Hindlimb muscle (tissue), 1 donor: ENCODE data around the gene GPS1. TPM values are rescaled to one million over a fixed set of nuclear protein-coding genes. Genes with fewer than 3 reads are reported as not detected.

Experiments used
- DNase-seq: peaks from one replicate; pipeline ENCODE4 v3.0.0-alpha.2; 2013
- polyA plus RNA-seq: library from polyadenylated mRNA; unstranded; fragments of 120-200 nt; gene quantifications from one replicate; pipeline ENCODE4 v1.2.1, GENCODE V29; 2013; ENCODE audit not compliant: insufficient read length

Gene GPS1
- polyA plus RNA-seq, result 84.4 TPM

- peak; percentile 74 for DNase-seq
These were observed at the start of gene GPS1, which contains the start of gene RFNG for GRCh38 chr17:82051776-82052637. Gene GPS1 (plus strand): TSS chr17:82051898. CDS start chr17:82051932, 34 bp downstream. Gene RFNG (minus strand): TSS chr17:82051811. CDS start chr17:82051766, 45 bp downstream.

- no peak for DNase-seq
These were observed 48.0 kb upstream of the GPS1 start for GRCh38 chr17:82003411-82004381.

- DNase-seq, result no peak
These were observed 46.9 kb upstream of the GPS1 start for GRCh38 chr17:82004517-82005455.

GRCh38 chr17:82005701-82006348, 45.9 kb upstream of the GPS1 start:
- no peak for DNase-seq

GRCh38 chr17:82006468-82007227, 45.0 kb upstream of the GPS1 start:
- no peak for DNase-seq

GRCh38 chr17:82007228-82007494, 44.5 kb upstream of the GPS1 start:
- no peak for DNase-seq

GRCh38 chr17:82007495-82008257, 44.0 kb upstream of the GPS1 start:
- no peak for DNase-seq

GRCh38 chr17:82008258-82008940, 43.3 kb upstream of the GPS1 start:
- DNase-seq, result no peak

GRCh38 chr17:82008941-82009405, 42.7 kb upstream of the GPS1 start:
- no peak for DNase-seq

GRCh38 chr17:82009413-82009812, 42.3 kb upstream of the GPS1 start:
- no peak for DNase-seq

GRCh38 chr17:82010575-82011525, 40.8 kb upstream of the GPS1 start:
- no peak for DNase-seq

- DNase-seq, result no peak
These were observed 40.0 kb upstream of the GPS1 start for GRCh38 chr17:82011617-82012187.

GRCh38 chr17:82012261-82012639, 39.4 kb upstream of the GPS1 start:
- no peak for DNase-seq

- DNase-seq, result no peak
These were observed 38.9 kb upstream of the GPS1 start for GRCh38 chr17:82012640-82013295.

GRCh38 chr17:82013341-82013740, 38.4 kb upstream of the GPS1 start:
- DNase-seq, result no peak

GRCh38 chr17:82013772-82014321, 37.9 kb upstream of the GPS1 start:
- no peak for DNase-seq

- DNase-seq, result no peak
These were observed 37.3 kb upstream of the GPS1 start for GRCh38 chr17:82014432-82014831.
